BJ (cell line): Measurements from ENCODE around the gene GPR32. TPM values are rescaled to one million over a fixed set of nuclear protein-coding genes. Genes with fewer than 3 reads are reported as not detected.
"Not testable (repeated sequence)": the region's sequence is repeated elsewhere in the genome, so short reads cannot be mapped to it uniquely, and the experiment has no call there.

Experiments
- CTCF ChIA-PET: fragments of 350-600 bp; formaldehyde crosslinking; extraction: SDS; loops from one replicate; lab custom pipeline; 2021; ENCODE audit warnings: antibody characterized with exemption, inconsistent platforms; lab: Yijun Ruan, JAX
- POLR2A ChIA-PET: fragments of 300-600 bp; sonication (Branson Sonifier 250); formaldehyde crosslinking; extraction: SDS; loops from one replicate; lab custom pipeline; 2021; ENCODE audit warnings: antibody characterized with exemption; lab: Charles Lee
- DNase-seq: peaks from one replicate; pipeline ENCODE4 v3.0.0-alpha.2; 2011; ENCODE audit warnings: low read depth
- H3K27me3 ChIP-seq: 2 replicates; pipeline ENCODE4 v1.6.0; 2011; ENCODE audit warnings: low read length; ENCODE audit not compliant: control insufficient read depth, insufficient read depth
- H3K36me3 ChIP-seq: 2 replicates; pipeline ENCODE4 v1.5.1; 2011; ENCODE audit warnings: low read length; ENCODE audit not compliant: control insufficient read depth, insufficient read depth
- H3K4me3 ChIP-seq: 2 replicates; pipeline ENCODE4 v1.5.1; 2011; ENCODE audit warnings: low read depth, mild to moderate bottlenecking, control low read depth, low read length
- CTCF ChIP-seq: IDR thresholded peaks from 2 replicates; pipeline ENCODE4 v1.5.1; 2011; ENCODE audit warnings: low read depth, mild to moderate bottlenecking, control low read depth, inconsistent platforms, low read length, moderate library complexity; ENCODE audit not compliant: insufficient read depth
- polyA plus RNA-seq: library from polyadenylated mRNA; depleted of rRNA; stranded (reverse); fragments of >200 nt; gene quantifications from 2 replicates; pipeline ENCODE4 v1.2.3, GENCODE V29; 2011

GPR32 gene
- polyA plus RNA-seq, 1 experiment = not detected

GRCh38 chr19:50780753-50781435, 10.6 kb downstream of the GPR32 start:
- ChIA-PET CTCF (interaction anchor here (0.7 to 2.4 kb wide), 6 partner anchors 56 to 115 kb away, joined by 3 to 11 read pairs (median 4); no protein-coding TSS in a partner anchor), POLR2A (no interaction called here)
- Histone ChIP-seq H3K4me3 (no peak overlapping the region), H3K36me3 (no peaks in the 10 kb centered on the region), H3K27me3 (peaks cover 8% of the 10 kb centered on the region)
- TF ChIP-seq CTCF = no peak
- DNase-seq = no peak

GRCh38 chr19:50783848-50784152, 13.5 kb downstream of the GPR32 start:
- H3K4me3 ChIP-seq, DNase-seq, POLR2A ChIA-PET, H3K27me3 ChIP-seq, H3K36me3 ChIP-seq: not testable (repeated sequence)
- CTCF ChIA-PET = interaction anchor here (0.6 to 3.1 kb wide), 26 partner anchors 9 to 311 kb away, joined by 3 to 30 read pairs (median 4); partner anchors contain the start of gene JOSD2

GRCh38 chr19:50784710-50785109, 14.4 kb downstream of the GPR32 start:
- Histone ChIP-seq H3K36me3 (no peaks in the 10 kb centered on the region), H3K4me3 (no peak overlapping the region), H3K27me3 (peaks cover 3% of the 10 kb centered on the region)
- ChIA-PET POLR2A (interaction anchor here (0.7 kb wide), 1 partner anchor 339 kb away, joined by 4 read pairs; no protein-coding TSS in a partner anchor), CTCF (interaction anchor here (1.1 to 3.1 kb wide), 10 partner anchors 12 to 263 kb away, joined by 3 to 30 read pairs (median 8); no protein-coding TSS in a partner anchor)
- no peak for TF ChIP-seq CTCF
- no peak for DNase-seq

GRCh38 chr19:50785329-50785728, 15.1 kb downstream of the GPR32 start:
- ChIA-PET CTCF (interaction anchor here (1.1 to 1.9 kb wide), 4 partner anchors 11 to 264 kb away, joined by 3 to 6 read pairs (median 5); no protein-coding TSS in a partner anchor), POLR2A (interaction anchor here (0.7 kb wide), 1 partner anchor 338 kb away, joined by 4 read pairs; no protein-coding TSS in a partner anchor)
- Histone ChIP-seq H3K27me3 (no peaks in the 10 kb centered on the region), H3K4me3 (no peak overlapping the region), H3K36me3 (no peaks in the 10 kb centered on the region)
- TF ChIP-seq CTCF = no peak
- no peak for DNase-seq

- ChIA-PET CTCF (no interaction called here), POLR2A (no interaction called here)
- no peak for DNase-seq
- no peak within 1 kb of the TSS for H3K4me3 ChIP-seq
- no peaks in the 10 kb centered on the region for H3K36me3 ChIP-seq
- TF ChIP-seq CTCF = no peak
- no peaks in the 10 kb centered on the region for H3K27me3 ChIP-seq
These were observed 20.1 kb downstream of the GPR32 start, which contains the start of gene ACP4 for GRCh38 chr19:50790396-50790795. Gene ACP4, plus strand, starts transcription at chr19:50790415. Its CDS starts 0 bp downstream, at chr19:50790415.
